Measurements from ENCODE around the gene ASB7. TPM values are rescaled to one million over a fixed set of nuclear protein-coding genes. Genes with fewer than 3 reads are reported as not detected.
A peak's percentile ranks its signal among the peaks of the same experiment; 100 is the strongest.

ASB7 gene
- total RNA-seq, 4 donors from 2014 or later = 10.2 to 14.8 (median 11.9) TPM

DNA sequence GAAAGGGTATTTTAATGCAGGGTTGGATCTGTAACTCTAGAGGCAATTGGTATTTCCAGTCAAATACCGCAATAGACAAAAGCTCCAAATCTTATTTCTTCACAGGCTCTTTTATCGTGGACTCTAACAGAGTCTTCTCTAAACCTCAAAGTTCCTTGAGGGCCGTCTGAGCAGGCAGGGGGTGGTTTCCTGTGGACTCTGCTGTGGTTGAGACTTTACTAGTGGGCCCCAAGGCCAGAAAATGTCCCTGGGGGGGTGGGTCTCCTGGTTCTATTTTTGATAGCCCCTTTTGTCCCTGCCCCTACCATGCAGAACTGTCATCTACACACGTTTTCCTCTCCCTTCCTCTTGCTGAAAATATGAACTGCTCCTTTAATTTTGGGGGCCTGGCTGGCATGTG is 80.1 kb downstream of the ASB7 start:
- Histone ChIP-seq H3K4me1 (peaks cover 0 to 6% (median 0%) of the 10 kb centered on the region in 3 donors), H3K9me3 (peaks cover 0 to 14% (median 0%) of the 10 kb centered on the region in 3 donors), H3K4me3 (no peak overlapping the region), H3K36me3 (no peaks in the 10 kb centered on the region), H3K27me3 (peaks cover 19% of the 10 kb centered on the region), H3K27ac (peak overlapping the region in 1 of 4 donors; percentile 23)
- no peak for ATAC-seq
- no peak for TF ChIP-seq EP300 (IDR thresholded peaks at IDR 0.05)
- TF ChIP-seq POLR2AphosphoS5 (IDR thresholded peaks at IDR 0.05) = no peak
- no peak for TF ChIP-seq POLR2A (IDR thresholded peaks at IDR 0.05)
- TF ChIP-seq, protein P1, sequence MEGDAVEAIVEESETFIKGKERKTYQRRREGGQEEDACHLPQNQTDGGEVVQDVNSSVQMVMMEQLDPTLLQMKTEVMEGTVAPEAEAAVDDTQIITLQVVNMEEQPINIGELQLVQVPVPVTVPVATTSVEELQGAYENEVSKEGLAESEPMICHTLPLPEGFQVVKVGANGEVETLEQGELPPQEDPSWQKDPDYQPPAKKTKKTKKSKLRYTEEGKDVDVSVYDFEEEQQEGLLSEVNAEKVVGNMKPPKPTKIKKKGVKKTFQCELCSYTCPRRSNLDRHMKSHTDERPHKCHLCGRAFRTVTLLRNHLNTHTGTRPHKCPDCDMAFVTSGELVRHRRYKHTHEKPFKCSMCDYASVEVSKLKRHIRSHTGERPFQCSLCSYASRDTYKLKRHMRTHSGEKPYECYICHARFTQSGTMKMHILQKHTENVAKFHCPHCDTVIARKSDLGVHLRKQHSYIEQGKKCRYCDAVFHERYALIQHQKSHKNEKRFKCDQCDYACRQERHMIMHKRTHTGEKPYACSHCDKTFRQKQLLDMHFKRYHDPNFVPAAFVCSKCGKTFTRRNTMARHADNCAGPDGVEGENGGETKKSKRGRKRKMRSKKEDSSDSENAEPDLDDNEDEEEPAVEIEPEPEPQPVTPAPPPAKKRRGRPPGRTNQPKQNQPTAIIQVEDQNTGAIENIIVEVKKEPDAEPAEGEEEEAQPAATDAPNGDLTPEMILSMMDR (IDR thresholded peaks at IDR 0.05) = no peak
- WGBS, 2 donors (ENCODE audit: low coverage in 1 of 2) = 71 to 73% methylated on average over 3 of the region's 4 CpGs

DNA sequence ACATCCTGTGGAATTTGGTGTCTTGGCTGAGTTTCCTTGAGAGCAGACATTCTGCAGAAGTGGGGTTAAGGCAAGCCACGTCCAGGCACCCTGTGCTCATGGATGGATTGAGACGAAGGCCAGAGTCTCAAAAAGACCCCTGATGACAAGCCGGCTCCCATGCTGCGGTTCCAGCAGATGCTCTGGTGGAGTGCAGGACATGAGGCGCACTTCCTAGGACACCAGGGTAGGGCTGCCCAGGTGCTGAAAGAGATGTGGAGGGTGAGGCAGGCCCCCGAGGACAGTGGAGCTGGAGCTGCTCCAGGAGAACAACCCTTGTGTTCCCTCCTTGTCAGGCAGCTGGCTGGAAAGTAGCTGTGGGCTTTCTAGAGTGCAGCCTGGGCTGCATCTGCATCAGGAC is 81.0 kb downstream of the ASB7 start:
- H3K36me3 ChIP-seq = no peaks in the 10 kb centered on the region
- peaks cover 0 to 9% (median 0%) of the 10 kb centered on the region in 3 donors for H3K9me3 ChIP-seq
- H3K4me3 ChIP-seq = no peak overlapping the region
- no CpG with 5 or more reads among the region's 6 CpGs for WGBS, 2 donors (ENCODE audit: low coverage in 1 of 2)
- no peak overlapping the region for H3K27ac ChIP-seq
- ATAC-seq = no peak
- TF ChIP-seq POLR2A (IDR thresholded peaks at IDR 0.05) = no peak
- TF ChIP-seq, protein P1 (IDR thresholded peaks at IDR 0.05) = no peak
- no peak for TF ChIP-seq EP300 (IDR thresholded peaks at IDR 0.05)
- no peak for TF ChIP-seq POLR2AphosphoS5 (IDR thresholded peaks at IDR 0.05)
- H3K27me3 ChIP-seq = peaks cover 22% of the 10 kb centered on the region
- H3K4me1 ChIP-seq = peaks cover 0 to 13% (median 3%) of the 10 kb centered on the region in 3 donors

DNA sequence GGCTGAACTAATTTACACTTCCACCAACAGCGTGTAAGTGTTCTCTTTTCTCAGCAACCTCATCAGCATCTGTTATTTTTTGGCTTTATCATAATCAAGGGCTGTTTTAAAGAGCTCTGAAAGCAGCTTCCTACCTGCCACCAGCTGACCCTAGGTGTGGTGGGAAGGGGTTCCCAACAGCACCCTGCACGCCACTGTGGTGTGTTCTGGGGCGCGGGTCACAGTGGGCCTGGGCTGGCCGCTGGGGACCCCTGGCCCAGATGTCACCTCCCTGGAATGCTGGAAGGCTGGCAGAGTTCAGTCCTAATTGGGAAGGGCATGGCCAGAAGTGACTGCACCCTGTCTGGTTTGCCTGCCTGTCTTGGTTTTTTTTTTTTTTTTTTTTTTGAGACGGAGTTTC is 82.2 kb downstream of the ASB7 start:
- no peak overlapping the region for H3K27ac ChIP-seq
- peaks cover 27% of the 10 kb centered on the region for H3K27me3 ChIP-seq
- TF ChIP-seq, protein P1 (IDR thresholded peaks at IDR 0.05) = no peak
- TF ChIP-seq POLR2AphosphoS5 (IDR thresholded peaks at IDR 0.05) = no peak
- TF ChIP-seq POLR2A (IDR thresholded peaks at IDR 0.05) = no peak
- no peak for TF ChIP-seq EP300 (IDR thresholded peaks at IDR 0.05)
- H3K9me3 ChIP-seq = no peaks in the 10 kb centered on the region
- no peak for ATAC-seq
- no peaks in the 10 kb centered on the region for H3K36me3 ChIP-seq
- WGBS, 2 donors (ENCODE audit: low coverage in 1 of 2) = 98% methylated on average over 4 of the region's 6 CpGs; no CpG with 5 or more reads in 1 of the 2 donors
- no peak overlapping the region for H3K4me3 ChIP-seq
- peaks cover 0 to 24% (median 3%) of the 10 kb centered on the region in 3 donors for H3K4me1 ChIP-seq

DNA sequence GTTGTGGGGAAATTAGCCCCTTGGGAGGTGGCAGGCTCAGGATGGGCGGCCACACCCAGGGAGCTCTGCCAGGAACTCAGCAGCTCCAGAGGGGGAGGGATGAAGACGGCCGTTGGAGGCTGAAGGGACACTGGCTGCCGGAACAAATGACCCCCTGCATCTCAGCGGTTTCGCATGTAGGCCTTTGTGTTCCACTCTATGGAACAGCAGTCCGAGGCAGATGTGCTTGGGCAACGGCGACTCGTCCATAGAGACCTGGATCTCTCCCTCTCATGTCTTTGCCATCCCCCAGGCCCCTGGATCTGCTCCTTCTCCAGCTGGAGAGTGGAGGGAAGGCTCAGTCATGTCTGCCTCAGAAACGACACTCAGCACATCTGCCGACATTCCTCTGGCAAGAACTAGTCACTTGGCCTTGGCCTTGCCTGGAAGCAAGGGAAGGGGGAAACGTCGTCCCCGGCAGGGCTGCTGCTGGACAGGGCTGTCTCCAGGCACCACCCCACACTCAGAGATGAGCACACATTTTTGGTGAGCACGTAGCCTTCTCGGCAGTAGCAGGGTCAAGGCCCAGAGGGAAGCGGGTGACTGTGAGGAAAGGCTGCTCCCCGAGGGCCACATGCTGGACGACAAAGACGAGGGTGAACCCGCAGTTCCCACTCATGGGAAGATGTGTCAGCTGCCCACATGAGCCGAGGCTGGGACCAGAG is 83.8 kb downstream of the ASB7 start:
- TF ChIP-seq EP300 (IDR thresholded peaks at IDR 0.05) (no peak), POLR2AphosphoS5 (IDR thresholded peaks at IDR 0.05) (peak; percentile 24)
- Histone ChIP-seq H3K4me3 (no peak overlapping the region), H3K4me1 (peaks cover 0 to 24% (median 3%) of the 10 kb centered on the region in 3 donors), H3K27me3 (peaks cover 27% of the 10 kb centered on the region), H3K36me3 (no peaks in the 10 kb centered on the region), H3K9me3 (no peaks in the 10 kb centered on the region), H3K27ac (peak overlapping the region in 3 of 4 donors; percentile 74 to 85 (median 76))
- ATAC-seq = peak; percentile 78
- WGBS, 2 donors (ENCODE audit: low coverage in 1 of 2) = 25% methylated on average over 4 of the region's 23 CpGs; no CpG with 5 or more reads in 1 of the 2 donors

DNA sequence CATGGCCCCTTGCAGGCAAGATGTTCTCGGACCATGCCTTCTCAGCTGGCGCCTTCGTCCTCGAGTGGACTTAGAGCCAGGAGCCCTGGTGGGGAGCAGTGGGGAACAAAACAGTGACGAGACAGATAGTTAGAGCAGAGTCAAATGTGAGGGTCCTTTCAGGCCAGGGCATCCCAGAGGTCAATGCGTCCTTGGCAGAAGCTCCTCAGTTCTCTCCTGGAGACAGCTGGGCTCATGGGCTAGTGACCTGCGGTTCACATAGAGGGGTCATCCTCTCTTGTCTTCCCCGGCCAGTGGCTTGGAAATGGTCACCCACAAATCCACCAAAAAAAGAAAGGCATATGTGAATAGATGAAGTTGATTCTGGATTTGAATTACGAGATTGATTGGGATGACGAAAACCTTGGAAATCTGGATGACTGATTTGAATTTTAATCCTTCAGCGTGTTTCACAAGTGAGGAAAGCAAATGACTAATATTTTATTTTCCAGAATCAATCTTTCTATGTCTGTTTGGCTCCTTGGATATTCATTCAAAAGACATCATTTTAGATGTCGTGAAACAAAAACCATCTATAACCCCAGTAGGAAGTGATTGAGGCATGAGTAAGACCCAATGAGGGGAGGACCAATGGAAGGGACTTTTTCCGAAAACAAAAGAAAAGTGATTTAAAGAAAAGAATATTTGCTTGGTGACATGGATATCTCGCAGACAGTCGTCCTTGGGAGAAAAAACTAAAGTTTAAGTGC is 84.5 kb downstream of the ASB7 start:
- Histone ChIP-seq H3K4me1 (peaks cover 0 to 24% (median 3%) of the 10 kb centered on the region in 3 donors), H3K27me3 (peaks cover 27% of the 10 kb centered on the region), H3K9me3 (no peaks in the 10 kb centered on the region), H3K36me3 (no peaks in the 10 kb centered on the region), H3K4me3 (no peak overlapping the region), H3K27ac (peak overlapping the region; percentile 11 to 85 (median 75))
- TF ChIP-seq EP300 (IDR thresholded peaks at IDR 0.05) (no peak), POLR2AphosphoS5 (IDR thresholded peaks at IDR 0.05) (peak; percentile 29), POLR2A (IDR thresholded peaks at IDR 0.05) (no peak)
- TF ChIP-seq, protein P1 (IDR thresholded peaks at IDR 0.05) = no peak
- peak; percentile 32 for ATAC-seq
- 60 to 73% methylated on average over 10 to 15 of the region's 15 CpGs for WGBS, 2 donors (ENCODE audit: low coverage in 1 of 2)
